Naive thymus-derived CD4-positive, alpha-beta T cell (primary cell): ENCODE results near the gene LRRC8E. TPM values are rescaled to one million over a fixed set of nuclear protein-coding genes. Genes with fewer than 3 reads are reported as not detected.
A peak's percentile ranks its signal among the peaks of the same experiment; 100 is the strongest.
"Not testable (repeated sequence)": the region's sequence is repeated elsewhere in the genome, so short reads cannot be mapped to it uniquely, and the experiment has no call there.

Experiments used
- ATAC-seq: fragments of 150-1000 bp; cut with Tn5 transposase; 2 replicates; pipeline ENCODE4 v1.10.0; 2021; ENCODE audit warnings: mild to moderate bottlenecking, moderate library complexity
- CTCF ChIA-PET: fragments of 350-600 bp; sonication (Branson Sonifier 250); formaldehyde crosslinking; loops from one replicate; lab custom pipeline; 2021; ENCODE audit warnings: antibody characterized with exemption; lab: Charles Lee
- POLR2A ChIA-PET: fragments of 350-600 bp; sonication (Branson Sonifier 250); formaldehyde crosslinking; loops from one replicate; lab custom pipeline; 2021; ENCODE audit warnings: antibody characterized with exemption, inconsistent platforms; lab: Charles Lee
- DNase-seq, 9 donors: peaks; one replicate each; pipeline versions ENCODE4 v3.0.0 to v3.0.0-alpha.2; 2020 to 2022; ENCODE audit warnings: mixed read lengths in 1 of 9
- H3K27ac ChIP-seq: one replicate; pipeline ENCODE4 v1.7.0; 2013; ENCODE audit warnings: mild to moderate bottlenecking, low read depth, low read length, moderate library complexity
- H3K27me3 ChIP-seq, 2 donors: one replicate each; pipeline ENCODE4 v1.7.0; 2013; ENCODE audit warnings: low read length in 2 of 2, mild to moderate bottlenecking in 2 of 2, moderate library complexity in 2 of 2; ENCODE audit not compliant: control insufficient read depth in 2 of 2, insufficient read depth in 2 of 2
- H3K36me3 ChIP-seq, 3 experiments: 1 replicate in 2 of 3; 2 replicates in 1 of 3; pipeline ENCODE4 v1.7.0; 2013; ENCODE audit warnings: low read length in 3 of 3, mild to moderate bottlenecking in 3 of 3, moderate library complexity in 1 of 3; ENCODE audit not compliant: insufficient read depth in 3 of 3, control insufficient read depth in 2 of 3
- H3K4me1 ChIP-seq, 2 donors: one replicate each; pipeline ENCODE4 v1.7.0; 2013; ENCODE audit warnings: low read length in 2 of 2, mild to moderate bottlenecking in 2 of 2, moderate library complexity in 1 of 2; ENCODE audit not compliant: control insufficient read depth in 2 of 2, insufficient read depth in 2 of 2
- H3K4me3 ChIP-seq: 2 replicates; pipeline ENCODE4 v1.7.0; 2013; ENCODE audit warnings: mild to moderate bottlenecking, low read length
- H3K9me3 ChIP-seq, 3 experiments: 1 replicate in 2 of 3; 2 replicates in 1 of 3; pipeline ENCODE4 v1.7.0; 2013; ENCODE audit warnings: low read length in 3 of 3; ENCODE audit not compliant: control insufficient read depth in 2 of 3
- H3K27ac Mint-ChIP-seq, 9 donors: one replicate each; pipeline ENCODE4 v1.8.0; 2020 to 2022; ENCODE audit warnings: mixed read lengths in 9 of 9, mild to moderate bottlenecking in 8 of 9, moderate library complexity in 5 of 9, inconsistent platforms in 2 of 9
- H3K27me3 Mint-ChIP-seq, 5 donors: one replicate each; pipeline ENCODE4 v1.8.0; 2021 to 2022; ENCODE audit warnings: mixed read lengths in 5 of 5, mild to moderate bottlenecking in 1 of 5
- H3K36me3 Mint-ChIP-seq, 5 donors: one replicate each; pipeline ENCODE4 v1.8.0; 2020 to 2022; ENCODE audit warnings: mixed read lengths in 5 of 5, mild to moderate bottlenecking in 3 of 5, inconsistent platforms in 1 of 5
- H3K4me1 Mint-ChIP-seq, 7 donors: one replicate each; pipeline ENCODE4 v1.8.0; 2020 to 2022; ENCODE audit warnings: mixed read lengths in 7 of 7, mild to moderate bottlenecking in 3 of 7, inconsistent platforms in 1 of 7
- H3K4me3 Mint-ChIP-seq, 10 donors: one replicate each; pipeline ENCODE4 v1.8.0; 2020 to 2022; ENCODE audit warnings: mild to moderate bottlenecking in 10 of 10, mixed read lengths in 10 of 10, moderate library complexity in 6 of 10, inconsistent platforms in 2 of 10
- H3K9me3 Mint-ChIP-seq, 11 donors: one replicate each; pipeline ENCODE4 v1.8.0; 2020 to 2022; ENCODE audit warnings: mixed read lengths in 11 of 11, mild to moderate bottlenecking in 4 of 11, inconsistent platforms in 1 of 11, moderate library complexity in 1 of 11
- intact Hi-C, 2 donors: fragments of 100-400 bp; cut with micrococcal nuclease; formaldehyde crosslinking; loops; one replicate each; pipeline ENCODE4 v1.15.1; 2023
- polyA plus RNA-seq, 2 donors: library from polyadenylated mRNA; unstranded; fragments of 300-500 nt; fragmentation: Illumina TruSeq; gene quantifications; one replicate each; pipeline ENCODE4 v1.2.3, GENCODE V29; 2021
- total RNA-seq, 6 experiments: library from RNA in 5 of 6; stranded (reverse) in 5 of 6; gene quantifications; 1 replicate in 5 of 6; 2 replicates in 1 of 6; pipeline ENCODE4 v1.2.3 and lab custom pipeline; 2021 to 2026

The LRRC8E gene
- total and polyA plus RNA-seq, 7 experiments from 2014 or later, result 0.24 to 0.53 TPM; not detected in 5

DNA sequence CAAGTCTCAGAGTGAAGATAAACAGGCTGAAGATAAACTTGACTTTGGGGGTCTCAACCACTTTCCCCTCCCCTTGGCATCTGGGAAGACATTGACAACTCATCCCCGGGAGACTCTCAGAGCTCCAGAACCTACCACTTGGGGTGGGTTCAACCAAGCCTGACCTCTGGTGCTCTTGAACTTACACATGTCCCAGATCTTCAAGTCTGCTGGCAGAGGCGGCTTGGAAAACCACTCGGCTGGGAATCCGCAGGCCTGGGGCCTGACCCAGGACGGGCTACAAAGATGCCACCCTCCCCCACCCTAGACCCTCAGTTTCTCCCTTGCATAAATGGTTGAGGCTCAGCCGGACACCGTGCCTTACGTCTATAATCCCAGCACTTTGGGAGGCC is 512 bp downstream of the LRRC8E start:
- Histone ChIP-seq H3K4me3 (no peak overlapping the region), H3K9me3 (no peaks in the 10 kb centered on the region), H3K4me1 (no peaks in the 10 kb centered on the region), H3K27ac (no peak overlapping the region), H3K27me3 (peaks cover 0 to 3% of the 10 kb centered on the region in 2 donors), H3K36me3 (no peaks in the 10 kb centered on the region)
- Mint-ChIP-seq H3K4me1 (peaks cover 0 to 3% (median 0%) of the 10 kb centered on the region in 7 donors), H3K36me3 (no peaks in the 10 kb centered on the region), H3K27ac (no peak overlapping the region), H3K4me3 (peak overlapping the region in 1 of 10 donors; percentile 5), H3K9me3 (peaks cover 0 to 1% (median 0%) of the 10 kb centered on the region in 11 donors), H3K27me3 (peaks cover 5 to 26% (median 19%) of the 10 kb centered on the region in 5 donors)
- POLR2A ChIA-PET, result no interaction called here
- DNase-seq (no peak), ATAC-seq (no peak)
- intact Hi-C loops, result no loop called here
- CTCF ChIA-PET, result no interaction called here

DNA sequence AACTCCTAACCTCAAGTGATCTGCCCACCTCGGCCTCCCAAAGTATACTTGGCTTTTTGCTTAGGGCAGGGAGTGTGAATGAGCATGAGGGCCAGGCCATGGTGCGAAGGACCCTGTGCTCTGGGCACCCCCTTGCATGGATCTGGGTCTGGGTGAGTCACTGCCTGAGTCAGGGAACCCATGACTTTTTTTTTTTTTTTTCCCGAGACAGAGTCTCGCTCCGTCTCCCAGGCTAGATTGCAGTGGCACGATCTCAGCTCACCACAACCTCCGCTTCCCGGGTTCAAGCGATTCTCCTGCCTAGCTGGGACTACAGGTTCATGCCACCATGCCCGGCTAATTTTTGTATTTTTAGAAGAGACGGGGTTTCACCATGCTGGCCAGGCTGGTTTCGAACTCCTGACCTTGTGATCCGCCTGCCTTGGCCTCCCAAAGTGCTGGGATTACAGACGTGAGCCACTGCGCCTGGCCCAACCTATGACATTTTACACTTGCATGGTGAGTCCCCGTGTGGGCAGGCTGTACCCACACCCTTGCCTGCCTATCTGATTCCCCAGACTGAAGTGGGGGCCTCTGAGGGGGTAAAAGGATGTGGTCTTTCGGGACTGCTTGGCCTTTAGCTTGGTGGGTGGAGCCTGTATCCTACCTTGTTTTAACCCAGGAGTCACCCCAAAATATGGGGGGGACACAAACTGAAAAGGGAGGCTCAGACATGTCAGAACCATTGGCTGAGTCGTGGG is 5.2 kb downstream of the LRRC8E start:
- DNase-seq, POLR2A ChIA-PET, H3K4me1 Mint-ChIP-seq, intact Hi-C loops, H3K4me3 ChIP-seq, H3K36me3 ChIP-seq, H3K27ac Mint-ChIP-seq, H3K4me1 ChIP-seq, H3K27ac ChIP-seq, H3K36me3 Mint-ChIP-seq, H3K9me3 Mint-ChIP-seq, ATAC-seq, H3K9me3 ChIP-seq, H3K4me3 Mint-ChIP-seq, H3K27me3 ChIP-seq: not testable (repeated sequence)
- CTCF ChIA-PET, result interaction anchor here (0.6 kb wide), 1 partner anchor 82 kb away, joined by 3 read pairs; no protein-coding TSS in a partner anchor
- peaks cover 0 to 28% (median 14%) of the 10 kb centered on the region in 5 donors for H3K27me3 Mint-ChIP-seq

DNA sequence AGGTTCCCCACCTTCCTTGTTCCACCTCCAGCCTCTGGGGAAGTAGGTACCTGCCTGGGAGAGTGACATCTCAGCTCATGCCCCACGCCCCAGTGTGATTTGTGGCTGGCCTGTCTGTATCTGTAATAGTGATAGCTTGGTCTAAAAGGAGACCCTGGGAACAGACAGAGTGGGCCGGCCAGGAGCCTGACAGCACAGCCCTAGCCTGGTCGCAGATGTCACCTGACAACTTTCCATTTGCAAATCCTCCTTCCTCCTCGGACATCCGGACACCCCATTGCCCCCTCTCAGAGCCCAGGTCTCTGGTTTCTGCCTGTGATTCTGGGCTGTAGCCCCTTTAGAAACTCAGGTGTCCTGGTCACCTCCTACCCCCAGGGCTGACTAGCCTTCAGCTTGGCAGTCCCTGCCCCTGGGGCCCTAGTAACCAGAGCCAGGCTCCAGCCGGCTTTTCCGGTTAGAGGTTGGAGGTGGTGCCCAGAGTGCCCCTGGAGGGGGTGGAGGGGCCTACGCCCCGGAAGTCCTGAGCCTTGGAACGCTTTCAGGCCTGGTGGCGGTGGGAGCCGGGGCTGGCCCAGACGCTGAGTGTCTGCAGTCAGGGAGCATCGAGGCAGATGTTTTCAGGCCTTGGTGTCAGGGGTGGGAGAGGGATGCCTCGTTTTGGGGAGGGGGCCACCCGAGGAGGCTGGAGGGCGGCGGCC is 6.5 kb downstream of the LRRC8E start:
- CTCF ChIA-PET, result no interaction called here

DNA sequence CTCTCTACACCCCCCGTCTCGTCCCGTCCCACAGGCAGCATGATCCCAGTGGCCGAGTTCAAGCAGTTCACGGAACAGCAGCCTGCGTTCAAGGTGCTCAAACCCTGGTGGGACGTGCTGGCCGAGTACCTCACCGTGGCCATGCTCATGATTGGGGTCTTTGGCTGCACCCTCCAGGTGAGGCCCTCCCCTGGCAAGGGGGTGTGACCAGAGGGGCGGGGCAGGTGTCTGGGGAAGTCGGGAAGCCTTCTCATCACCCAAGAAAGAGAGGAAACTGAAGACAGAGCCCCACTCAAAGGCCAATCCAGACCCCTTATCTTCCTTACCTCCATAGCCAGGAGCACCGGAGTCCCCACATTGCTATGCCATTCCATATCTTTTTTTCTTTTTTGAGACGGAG is 7.3 kb downstream of the LRRC8E start:
- DNase-seq, result no peak

More for the DNA sequence above, 6.5 kb downstream of the LRRC8E start:
- Histone ChIP-seq H3K27ac (no peak overlapping the region), H3K27me3 (no peaks in the 10 kb centered on the region), H3K9me3 (no peaks in the 10 kb centered on the region), H3K4me1 (no peaks in the 10 kb centered on the region), H3K36me3 (no peaks in the 10 kb centered on the region), H3K4me3 (no peak overlapping the region)
- ATAC-seq (no peak), DNase-seq (no peak)
- Mint-ChIP-seq H3K27me3 (peaks cover 0 to 20% (median 9%) of the 10 kb centered on the region in 5 donors), H3K36me3 (no peaks in the 10 kb centered on the region), H3K9me3 (peaks cover 0 to 1% (median 0%) of the 10 kb centered on the region in 11 donors), H3K27ac (no peak overlapping the region), H3K4me3 (peak overlapping the region in 1 of 10 donors; percentile 28), H3K4me1 (no peaks in the 10 kb centered on the region)
- POLR2A ChIA-PET, result no interaction called here
- intact Hi-C loops, result no loop called here

DNA sequence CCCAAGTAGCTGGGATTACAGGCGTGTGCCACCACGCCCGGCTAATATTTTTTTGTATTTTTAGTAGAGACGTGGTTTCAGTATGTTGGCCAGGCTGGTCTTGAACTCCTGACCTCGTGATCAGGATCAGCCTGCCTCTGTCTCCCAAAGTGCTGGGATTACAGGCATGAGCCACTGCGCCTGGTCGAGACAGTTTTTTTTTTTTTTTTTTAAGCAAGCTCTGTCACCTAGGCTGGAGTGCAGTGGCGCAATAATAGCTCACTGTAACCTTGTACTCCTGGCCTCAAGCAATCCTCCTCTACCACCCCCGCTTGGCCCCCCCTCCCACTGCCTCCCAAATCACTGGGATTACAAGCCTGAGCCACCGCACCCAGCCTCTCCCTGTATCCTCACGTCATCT is 9.0 kb downstream of the LRRC8E start:
- no peak for ATAC-seq
- POLR2A ChIA-PET, result no interaction called here

More for the DNA sequence above, 7.3 kb downstream of the LRRC8E start:
- no peak overlapping the region for H3K4me3 ChIP-seq
- intact Hi-C loops, result no loop called here
- no peak overlapping the region for H3K27ac ChIP-seq
- H3K9me3 ChIP-seq, result no peaks in the 10 kb centered on the region
- no peaks in the 10 kb centered on the region for H3K36me3 Mint-ChIP-seq
- no peak for ATAC-seq
- no peak overlapping the region for H3K4me3 Mint-ChIP-seq
- H3K9me3 Mint-ChIP-seq, result peaks cover 0 to 1% (median 0%) of the 10 kb centered on the region in 11 donors
- H3K4me1 Mint-ChIP-seq, result no peaks in the 10 kb centered on the region
- no peaks in the 10 kb centered on the region for H3K27me3 ChIP-seq
- peaks cover 0 to 16% (median 7%) of the 10 kb centered on the region in 5 donors for H3K27me3 Mint-ChIP-seq
- H3K4me1 ChIP-seq, result no peaks in the 10 kb centered on the region
- H3K27ac Mint-ChIP-seq, result no peak overlapping the region
- no peaks in the 10 kb centered on the region for H3K36me3 ChIP-seq
- ChIA-PET POLR2A (no interaction called here), CTCF (no interaction called here)

DNA sequence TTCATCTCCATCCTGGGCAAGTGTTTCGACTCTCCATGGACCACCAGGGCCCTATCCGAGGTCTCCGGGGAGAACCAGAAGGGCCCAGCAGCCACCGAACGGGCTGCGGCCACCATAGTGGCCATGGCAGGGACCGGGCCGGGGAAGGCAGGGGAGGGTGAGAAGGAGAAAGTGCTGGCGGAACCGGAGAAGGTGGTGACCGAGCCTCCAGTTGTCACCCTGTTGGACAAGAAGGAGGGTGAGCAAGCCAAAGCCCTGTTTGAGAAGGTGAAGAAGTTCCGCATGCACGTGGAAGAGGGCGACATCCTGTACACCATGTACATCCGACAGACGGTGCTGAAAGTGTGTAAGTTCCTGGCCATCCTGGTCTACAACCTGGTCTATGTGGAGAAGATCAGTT is 10.7 kb downstream of the LRRC8E start:
- intact Hi-C loops, result no loop called here
- no peak for ATAC-seq
- DNase-seq, result no peak
- H3K36me3 ChIP-seq, result no peaks in the 10 kb centered on the region
- POLR2A ChIA-PET, result no interaction called here
- peaks cover 0 to 9% (median 3%) of the 10 kb centered on the region in 5 donors for H3K27me3 Mint-ChIP-seq
- no peak overlapping the region for H3K4me3 Mint-ChIP-seq
- no peaks in the 10 kb centered on the region for H3K27me3 ChIP-seq
- peaks cover 0 to 14% (median 8%) of the 10 kb centered on the region in 7 donors for H3K4me1 Mint-ChIP-seq
- CTCF ChIA-PET, result no interaction called here
- H3K4me1 ChIP-seq, result peaks cover 6 to 8% of the 10 kb centered on the region in 2 donors
- no peak overlapping the region for H3K4me3 ChIP-seq
- peaks cover 0 to 4% (median 0%) of the 10 kb centered on the region in 5 donors for H3K36me3 Mint-ChIP-seq
- H3K9me3 Mint-ChIP-seq, result peaks cover 0 to 8% (median 0%) of the 10 kb centered on the region in 11 donors
- H3K9me3 ChIP-seq, result no peaks in the 10 kb centered on the region
- H3K27ac ChIP-seq, result no peak overlapping the region
- peak overlapping the region in 1 of 9 donors; percentile 77 for H3K27ac Mint-ChIP-seq

More for the DNA sequence above, 9.0 kb downstream of the LRRC8E start:
- H3K4me3 Mint-ChIP-seq, result no peak overlapping the region
- Histone ChIP-seq H3K4me1 (no peaks in the 10 kb centered on the region), H3K36me3 (no peaks in the 10 kb centered on the region), H3K27ac (no peak overlapping the region), H3K27me3 (no peaks in the 10 kb centered on the region), H3K4me3 (no peak overlapping the region), H3K9me3 (no peaks in the 10 kb centered on the region)
- H3K27ac Mint-ChIP-seq, result no peak overlapping the region
- H3K9me3 Mint-ChIP-seq, result peaks cover 0 to 1% (median 0%) of the 10 kb centered on the region in 11 donors
- no peaks in the 10 kb centered on the region for H3K36me3 Mint-ChIP-seq
- intact Hi-C loops, result no loop called here
- CTCF ChIA-PET, result no interaction called here
- no peak for DNase-seq
- H3K27me3 Mint-ChIP-seq, result peaks cover 0 to 11% (median 6%) of the 10 kb centered on the region in 5 donors
- peaks cover 0 to 2% (median 0%) of the 10 kb centered on the region in 7 donors for H3K4me1 Mint-ChIP-seq
